Erythroblast (primary cell): ENCODE data around the gene SCN5A.

Experiments used
- GATA1 ChIP-seq: IDR thresholded peaks from 2 replicates; pipeline ENCODE4 v1.6.1; 2011; ENCODE audit warnings: low read depth, mild to moderate bottlenecking, control low read depth, low read length, moderate library complexity
- POLR2A ChIP-seq: IDR thresholded peaks from 2 replicates; pipeline ENCODE4 v1.6.1; 2011; ENCODE audit warnings: mild to moderate bottlenecking, low read length

DNA sequence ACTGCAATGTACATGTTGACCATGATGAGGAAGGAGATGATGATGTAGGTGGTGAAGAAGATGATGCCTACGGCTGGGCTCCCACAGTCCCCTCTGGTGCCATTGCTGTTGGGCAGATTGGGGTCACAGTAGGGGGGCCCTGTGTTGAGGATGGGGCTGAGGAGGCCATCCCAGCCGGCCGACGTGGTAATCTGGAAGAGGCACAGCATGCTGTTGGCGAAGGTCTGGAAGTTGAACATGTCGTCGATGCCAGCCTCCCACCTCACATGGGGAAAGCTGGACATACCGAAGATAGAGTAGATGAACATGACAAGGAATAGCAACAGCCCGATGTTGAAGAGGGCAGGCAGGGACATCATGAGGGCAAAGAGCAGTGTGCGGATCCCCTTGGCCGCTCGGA lies 48.6 kb upstream of the SCN5A start:
- TF ChIP-seq POLR2A (no peak), GATA1 (no peak)
